Measurements from ENCODE around the gene OPTN. TPM values are rescaled to one million over a fixed set of nuclear protein-coding genes. Genes with fewer than 3 reads are reported as not detected.

The OPTN gene
- total and polyA plus RNA-seq, 10 of the 15 experiments (the other 5 are each of a cell fraction or from before 2014, with no cell fraction given): 15.2 to 42.4 (median 25.5) TPM

GRCh38 chr10:13160934-13161856 is 61.2 kb downstream of the OPTN start, which contains the start of gene MCM10 (continued):
- peak; percentile 73; the same call in 1 of the 2 replicates for TF ChIP-seq GATAD2B (conservative IDR thresholded peaks at IDR 0.05; ENCODE audit: low read depth)
- TF ChIP-seq IKZF1 (conservative IDR thresholded peaks at IDR 0.05): peak; percentile 95
- peak; percentile 89 for TF ChIP-seq SP1 (IDR thresholded peaks at IDR 0.05; ENCODE audit: low read depth, low read length)
- TF ChIP-seq ZNF384 (IDR thresholded peaks at IDR 0.05; ENCODE audit: borderline replicate concordance, low read depth, low read length): no peak
- TF ChIP-seq, protein P1, sequence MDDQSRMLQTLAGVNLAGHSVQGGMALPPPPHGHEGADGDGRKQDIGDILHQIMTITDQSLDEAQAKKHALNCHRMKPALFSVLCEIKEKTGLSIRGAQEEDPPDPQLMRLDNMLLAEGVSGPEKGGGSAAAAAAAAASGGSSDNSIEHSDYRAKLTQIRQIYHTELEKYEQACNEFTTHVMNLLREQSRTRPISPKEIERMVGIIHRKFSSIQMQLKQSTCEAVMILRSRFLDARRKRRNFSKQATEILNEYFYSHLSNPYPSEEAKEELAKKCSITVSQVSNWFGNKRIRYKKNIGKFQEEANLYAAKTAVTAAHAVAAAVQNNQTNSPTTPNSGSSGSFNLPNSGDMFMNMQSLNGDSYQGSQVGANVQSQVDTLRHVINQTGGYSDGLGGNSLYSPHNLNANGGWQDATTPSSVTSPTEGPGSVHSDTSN (IDR thresholded peaks at IDR 0.05; ENCODE audit: insufficient replicate concordance, low read depth, low read length): no peak
- TF ChIP-seq PKNOX1 (IDR thresholded peaks at IDR 0.05): peak; percentile 65; the same call in 1 of the 2 replicates
- peak; percentile 61 for TF ChIP-seq RELA (IDR thresholded peaks at IDR 0.05; ENCODE audit: borderline replicate concordance, partially characterized antibody)
- TF ChIP-seq IRF3 (IDR thresholded peaks at IDR 0.05): peak; percentile 79; the same call in 1 of the 2 replicates
- peak; percentile 67 for TF ChIP-seq RAD21 (IDR thresholded peaks at IDR 0.05; ENCODE audit: insufficient read depth, low read depth, low read length)
- TF ChIP-seq IKZF2 (IDR thresholded peaks at IDR 0.05): peak; percentile 91 to 93
- TF ChIP-seq, protein P2, sequence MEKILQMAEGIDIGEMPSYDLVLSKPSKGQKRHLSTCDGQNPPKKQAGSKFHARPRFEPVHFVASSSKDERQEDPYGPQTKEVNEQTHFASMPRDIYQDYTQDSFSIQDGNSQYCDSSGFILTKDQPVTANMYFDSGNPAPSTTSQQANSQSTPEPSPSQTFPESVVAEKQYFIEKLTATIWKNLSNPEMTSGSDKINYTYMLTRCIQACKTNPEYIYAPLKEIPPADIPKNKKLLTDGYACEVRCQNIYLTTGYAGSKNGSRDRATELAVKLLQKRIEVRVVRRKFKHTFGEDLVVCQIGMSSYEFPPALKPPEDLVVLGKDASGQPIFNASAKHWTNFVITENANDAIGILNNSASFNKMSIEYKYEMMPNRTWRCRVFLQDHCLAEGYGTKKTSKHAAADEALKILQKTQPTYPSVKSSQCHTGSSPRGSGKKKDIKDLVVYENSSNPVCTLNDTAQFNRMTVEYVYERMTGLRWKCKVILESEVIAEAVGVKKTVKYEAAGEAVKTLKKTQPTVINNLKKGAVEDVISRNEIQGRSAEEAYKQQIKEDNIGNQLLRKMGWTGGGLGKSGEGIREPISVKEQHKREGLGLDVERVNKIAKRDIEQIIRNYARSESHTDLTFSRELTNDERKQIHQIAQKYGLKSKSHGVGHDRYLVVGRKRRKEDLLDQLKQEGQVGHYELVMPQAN (conservative IDR thresholded peaks at IDR 0.05): peak; percentile 100
- TF ChIP-seq MYB (IDR thresholded peaks at IDR 0.05; ENCODE audit: borderline replicate concordance, low read depth, low read length): no peak
- TF ChIP-seq NR2C1 (IDR thresholded peaks at IDR 0.05): 0 out of 2 replicates have a peak, but pooled peaks have one; percentile 35
- TF ChIP-seq PAX8 (IDR thresholded peaks at IDR 0.05): no peak
- peak; percentile 67; the same call in 1 of the 2 replicates for TF ChIP-seq SMARCA5 (IDR thresholded peaks at IDR 0.05)
- peak; percentile 95 for TF ChIP-seq MXI1 (IDR thresholded peaks at IDR 0.05; ENCODE audit: low read depth, low read length)
- TF ChIP-seq RELB (IDR thresholded peaks at IDR 0.05; ENCODE audit: low read depth): peak; percentile 82
- TF ChIP-seq STAT1 (conservative IDR thresholded peaks at IDR 0.05): no peak
- TF ChIP-seq, protein P3, sequence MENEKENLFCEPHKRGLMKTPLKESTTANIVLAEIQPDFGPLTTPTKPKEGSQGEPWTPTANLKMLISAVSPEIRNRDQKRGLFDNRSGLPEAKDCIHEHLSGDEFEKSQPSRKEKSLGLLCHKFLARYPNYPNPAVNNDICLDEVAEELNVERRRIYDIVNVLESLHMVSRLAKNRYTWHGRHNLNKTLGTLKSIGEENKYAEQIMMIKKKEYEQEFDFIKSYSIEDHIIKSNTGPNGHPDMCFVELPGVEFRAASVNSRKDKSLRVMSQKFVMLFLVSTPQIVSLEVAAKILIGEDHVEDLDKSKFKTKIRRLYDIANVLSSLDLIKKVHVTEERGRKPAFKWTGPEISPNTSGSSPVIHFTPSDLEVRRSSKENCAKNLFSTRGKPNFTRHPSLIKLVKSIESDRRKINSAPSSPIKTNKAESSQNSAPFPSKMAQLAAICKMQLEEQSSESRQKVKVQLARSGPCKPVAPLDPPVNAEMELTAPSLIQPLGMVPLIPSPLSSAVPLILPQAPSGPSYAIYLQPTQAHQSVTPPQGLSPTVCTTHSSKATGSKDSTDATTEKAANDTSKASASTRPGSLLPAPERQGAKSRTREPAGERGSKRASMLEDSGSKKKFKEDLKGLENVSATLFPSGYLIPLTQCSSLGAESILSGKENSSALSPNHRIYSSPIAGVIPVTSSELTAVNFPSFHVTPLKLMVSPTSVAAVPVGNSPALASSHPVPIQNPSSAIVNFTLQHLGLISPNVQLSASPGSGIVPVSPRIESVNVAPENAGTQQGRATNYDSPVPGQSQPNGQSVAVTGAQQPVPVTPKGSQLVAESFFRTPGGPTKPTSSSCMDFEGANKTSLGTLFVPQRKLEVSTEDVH (IDR thresholded peaks at IDR 0.05; ENCODE audit: low read depth, partially characterized antibody): peak; percentile 89
